Activated CD8-positive, alpha-beta T cell treated with anti-CD3 and anti-CD28 coated beads for 36 hours (primary cell): ENCODE data around the gene TANGO6. TPM values are rescaled to one million over a fixed set of nuclear protein-coding genes. Genes with fewer than 3 reads are reported as not detected.
"Not testable (repeated sequence)": the region's sequence is repeated elsewhere in the genome, so short reads cannot be mapped to it uniquely, and the experiment has no call there.

Source experiments
- ATAC-seq: fragments of 200-7000 bp; cut with Tn5 transposase; one replicate; pipeline ENCODE4 v1.10.0; 2021; ENCODE audit warnings: mild to moderate bottlenecking, moderate library complexity
- CTCF ChIA-PET: fragments of 350-600 bp; sonication (Branson Sonifier 250); formaldehyde crosslinking; loops from one replicate; lab custom pipeline; 2021; ENCODE audit warnings: antibody characterized with exemption; lab: Charles Lee
- POLR2A ChIA-PET: fragments of 350-600 bp; sonication (Branson Sonifier 250); formaldehyde crosslinking; loops from one replicate; lab custom pipeline; 2021; ENCODE audit warnings: antibody characterized with exemption; lab: Charles Lee
- DNase-seq: peaks from one replicate; pipeline ENCODE4 v3.0.0-alpha.2; 2020
- H3K27ac Mint-ChIP-seq: one replicate; pipeline ENCODE4 v1.8.0; 2021; ENCODE audit warnings: mild to moderate bottlenecking, mixed read lengths
- H3K27me3 Mint-ChIP-seq: one replicate; pipeline ENCODE4 v1.8.0; 2021; ENCODE audit warnings: mixed read lengths
- H3K36me3 Mint-ChIP-seq: one replicate; pipeline ENCODE4 v1.8.0; 2021; ENCODE audit warnings: low read depth, mixed read lengths
- H3K4me1 Mint-ChIP-seq: one replicate; pipeline ENCODE4 v1.8.0; 2021; ENCODE audit warnings: low read depth, mixed read lengths
- H3K4me3 Mint-ChIP-seq: one replicate; pipeline ENCODE4 v1.8.0; 2021; ENCODE audit warnings: mild to moderate bottlenecking, moderate library complexity, mixed read lengths
- H3K9me3 Mint-ChIP-seq: one replicate; pipeline ENCODE4 v1.8.0; 2021; ENCODE audit warnings: mixed read lengths
- intact Hi-C: fragments of 100-400 bp; cut with micrococcal nuclease; formaldehyde crosslinking; loops from one replicate; pipeline ENCODE4 v1.10.0; 2022
- total RNA-seq, 2 experiments: library from RNA; stranded (reverse); gene quantifications; one replicate each; pipeline ENCODE4 v1.2.3, GENCODE V29; 2021
- TF ChIP-seq, protein P1 (sequence below): fragments of 200-600 bp; IDR thresholded peaks from one replicate; pipeline ENCODE4 v1.8.0; 2022; ENCODE audit warnings: antibody characterized with exemption, mild to moderate bottlenecking

The TANGO6 gene
- total RNA-seq, 2 experiments from 2014 or later = 23.0 to 27.0 TPM

DNA sequence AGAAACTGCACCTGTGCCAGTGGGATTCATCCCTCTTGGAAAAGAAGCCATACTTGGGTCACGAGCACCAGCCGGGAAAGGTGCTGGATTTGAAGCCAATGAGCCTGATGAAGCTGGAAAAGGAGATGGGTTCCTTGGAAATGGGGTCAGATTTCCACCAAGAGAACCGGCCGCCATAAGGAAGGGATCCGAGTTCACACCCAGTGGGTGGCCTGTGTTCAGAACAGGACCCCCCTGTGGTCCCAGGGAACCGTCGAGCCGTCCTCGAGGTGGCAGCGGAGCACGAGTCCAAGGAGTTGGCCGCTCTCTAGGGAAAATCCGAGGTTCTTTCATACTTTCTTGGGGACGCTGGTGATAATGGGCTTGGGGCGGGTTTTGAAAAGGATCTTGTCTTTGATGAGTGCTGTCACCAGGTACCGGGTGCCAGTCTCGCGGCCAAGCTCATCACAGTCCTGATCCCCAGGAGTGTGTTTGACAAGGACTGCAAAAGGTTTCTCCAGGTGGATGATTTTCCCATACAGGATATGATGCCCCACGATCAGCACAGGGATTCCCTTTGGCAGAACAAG lies 276.8 kb downstream of the TANGO6 start:
- ATAC-seq = no peak
- intact Hi-C loops = no loop called here
- TF ChIP-seq, protein P1, sequence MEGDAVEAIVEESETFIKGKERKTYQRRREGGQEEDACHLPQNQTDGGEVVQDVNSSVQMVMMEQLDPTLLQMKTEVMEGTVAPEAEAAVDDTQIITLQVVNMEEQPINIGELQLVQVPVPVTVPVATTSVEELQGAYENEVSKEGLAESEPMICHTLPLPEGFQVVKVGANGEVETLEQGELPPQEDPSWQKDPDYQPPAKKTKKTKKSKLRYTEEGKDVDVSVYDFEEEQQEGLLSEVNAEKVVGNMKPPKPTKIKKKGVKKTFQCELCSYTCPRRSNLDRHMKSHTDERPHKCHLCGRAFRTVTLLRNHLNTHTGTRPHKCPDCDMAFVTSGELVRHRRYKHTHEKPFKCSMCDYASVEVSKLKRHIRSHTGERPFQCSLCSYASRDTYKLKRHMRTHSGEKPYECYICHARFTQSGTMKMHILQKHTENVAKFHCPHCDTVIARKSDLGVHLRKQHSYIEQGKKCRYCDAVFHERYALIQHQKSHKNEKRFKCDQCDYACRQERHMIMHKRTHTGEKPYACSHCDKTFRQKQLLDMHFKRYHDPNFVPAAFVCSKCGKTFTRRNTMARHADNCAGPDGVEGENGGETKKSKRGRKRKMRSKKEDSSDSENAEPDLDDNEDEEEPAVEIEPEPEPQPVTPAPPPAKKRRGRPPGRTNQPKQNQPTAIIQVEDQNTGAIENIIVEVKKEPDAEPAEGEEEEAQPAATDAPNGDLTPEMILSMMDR = no peak
- ChIA-PET CTCF (interaction anchor here (1.1 to 7.5 kb wide), 2 partner anchors 8 to 10 kb away, joined by 4 to 73 read pairs; no protein-coding TSS in a partner anchor), POLR2A (interaction anchor here (0.6 kb wide), 1 partner anchor 1323 kb away, joined by 3 read pairs; no protein-coding TSS in a partner anchor)
- Mint-ChIP-seq H3K27ac (no peak overlapping the region), H3K4me3 (no peak overlapping the region), H3K27me3 (no peaks in the 10 kb centered on the region), H3K36me3 (peaks cover 29% of the 10 kb centered on the region), H3K9me3 (no peaks in the 10 kb centered on the region), H3K4me1 (peaks cover 7% of the 10 kb centered on the region)
- no peak for DNase-seq

DNA sequence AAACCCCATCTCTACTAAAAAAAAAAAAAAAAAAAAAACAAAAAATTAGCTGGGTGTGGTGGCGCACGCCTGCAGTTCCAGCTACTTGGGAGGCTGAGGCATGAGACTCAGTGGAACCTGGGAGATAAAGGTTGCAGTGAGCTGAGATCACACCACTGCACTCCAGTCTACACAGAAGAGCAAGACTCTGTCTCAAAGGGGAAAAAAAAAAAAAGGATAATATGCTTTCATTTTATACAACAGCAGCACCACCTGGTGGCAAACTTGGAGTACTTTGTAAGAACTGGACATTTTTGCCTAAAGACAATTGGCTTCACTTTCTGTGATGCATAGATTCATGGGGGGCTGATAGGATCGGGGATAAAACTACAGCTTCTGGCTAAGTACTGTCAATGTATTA lies 280.6 kb downstream of the TANGO6 start:
- no peak overlapping the region for H3K4me3 Mint-ChIP-seq
- H3K9me3 Mint-ChIP-seq = no peaks in the 10 kb centered on the region
- intact Hi-C loops = no loop called here
- peak; percentile 83 for ATAC-seq
- peaks cover 31% of the 10 kb centered on the region for H3K36me3 Mint-ChIP-seq
- H3K27me3 Mint-ChIP-seq = no peaks in the 10 kb centered on the region
- DNase-seq = peak; percentile 75
- H3K4me1 Mint-ChIP-seq = peaks cover 21% of the 10 kb centered on the region
- POLR2A ChIA-PET = interaction anchor here (0.7 to 2.7 kb wide), 3 partner anchors 9 to 195 kb away, joined by 3 to 21 read pairs (median 3); partner anchors contain the start of genes CHTF8 and UTP4
- TF ChIP-seq, protein P1 = peak; percentile 73
- H3K27ac Mint-ChIP-seq = no peak overlapping the region
- CTCF ChIA-PET = interaction anchor here (0.6 to 7.5 kb wide), 31 partner anchors 7 to 740 kb away, joined by 3 to 73 read pairs (median 3); partner anchors contain the start of genes CHTF8, TANGO6 and UTP4

DNA sequence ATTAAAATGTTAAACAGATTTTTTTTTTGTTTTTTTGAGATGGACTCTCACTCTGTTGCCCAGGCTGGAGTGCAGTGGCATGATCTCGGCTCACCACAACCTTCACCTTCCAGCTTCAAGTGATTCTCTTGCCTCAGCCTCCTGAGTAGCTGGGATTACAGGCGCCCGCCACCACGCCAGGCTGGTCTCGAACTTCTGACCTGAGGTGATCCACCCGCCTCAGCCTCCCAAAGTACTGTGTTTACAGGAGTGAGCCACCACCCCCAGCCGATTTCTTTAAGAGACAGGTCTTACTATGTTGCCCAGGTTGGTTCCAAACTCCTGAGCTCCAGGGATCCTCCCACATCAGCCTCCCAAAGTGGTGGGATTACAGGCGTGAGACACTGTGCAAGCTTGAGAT lies 281.1 kb downstream of the TANGO6 start:
- POLR2A ChIA-PET = interaction anchor here (1.0 to 2.7 kb wide), 2 partner anchors 9 to 169 kb away, joined by 3 to 21 read pairs; partner anchors contain the start of genes CHTF8 and UTP4
- intact Hi-C loops = not testable (repeated sequence)

DNA sequence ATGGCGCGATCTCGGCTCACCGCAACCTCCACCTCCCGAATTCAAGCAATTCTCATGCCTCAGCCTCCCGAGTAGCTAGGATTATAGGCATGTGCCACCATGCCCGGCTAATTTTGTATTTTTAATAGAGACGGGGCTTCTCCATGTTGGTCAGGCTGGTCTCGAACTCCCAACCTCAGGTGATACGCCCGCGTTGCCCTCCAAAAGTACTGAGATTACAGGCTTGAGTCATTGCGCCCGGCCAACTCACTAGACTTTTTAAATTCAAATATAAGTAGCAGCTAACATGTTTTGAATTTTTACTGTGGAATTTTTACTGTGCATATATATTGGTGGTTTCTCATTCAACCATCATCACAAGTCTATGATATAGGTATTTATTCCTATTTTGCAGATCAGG lies 281.6 kb downstream of the TANGO6 start:
- DNase-seq, intact Hi-C loops, ATAC-seq, H3K9me3 Mint-ChIP-seq, H3K27me3 Mint-ChIP-seq, H3K27ac Mint-ChIP-seq, H3K4me3 Mint-ChIP-seq: not testable (repeated sequence)
- Mint-ChIP-seq H3K4me1 (peaks cover 28% of the 10 kb centered on the region), H3K36me3 (peaks cover 33% of the 10 kb centered on the region)
- ChIA-PET POLR2A (interaction anchor here (1.0 to 2.7 kb wide), 3 partner anchors 8 to 169 kb away, joined by 3 to 21 read pairs (median 3); partner anchors contain the start of genes CHTF8 and UTP4), CTCF (interaction anchor here (0.9 to 7.5 kb wide), 12 partner anchors 8 to 534 kb away, joined by 3 to 73 read pairs (median 6); partner anchors contain the start of genes CHTF8 and UTP4)

More for the DNA sequence above, 281.1 kb downstream of the TANGO6 start:
- H3K4me3 Mint-ChIP-seq, H3K27ac Mint-ChIP-seq, DNase-seq, H3K9me3 Mint-ChIP-seq, ATAC-seq, H3K27me3 Mint-ChIP-seq: not testable (repeated sequence)
- peaks cover 22% of the 10 kb centered on the region for H3K4me1 Mint-ChIP-seq
- peaks cover 29% of the 10 kb centered on the region for H3K36me3 Mint-ChIP-seq
- CTCF ChIA-PET = interaction anchor here (0.6 to 7.5 kb wide), 25 partner anchors 8 to 740 kb away, joined by 3 to 73 read pairs (median 4); partner anchors contain the start of genes CHTF8, TANGO6 and UTP4

DNA sequence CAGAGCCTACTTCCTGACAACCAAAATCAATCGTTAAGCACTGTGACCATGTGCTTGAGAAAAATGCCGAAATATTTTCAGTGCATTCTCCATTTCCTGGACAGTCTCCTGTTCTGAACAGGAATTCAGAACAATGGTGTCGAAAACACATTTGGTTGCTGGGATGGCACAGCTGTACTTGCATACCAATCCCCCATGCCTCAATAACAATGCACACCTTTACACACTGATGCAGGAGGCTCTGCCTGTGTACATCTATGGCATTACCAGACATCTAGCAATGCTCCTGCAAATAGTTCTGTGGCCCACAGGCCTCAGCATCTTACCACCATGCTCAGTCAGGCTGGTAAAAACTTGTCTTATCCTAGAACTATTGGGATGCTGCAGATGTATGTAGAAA lies 282.9 kb downstream of the TANGO6 start:
- ATAC-seq (no peak), DNase-seq (no peak)
- TF ChIP-seq, protein P1 = no peak
- CTCF ChIA-PET = interaction anchor here (2.3 to 7.5 kb wide), 4 partner anchors 10 to 535 kb away, joined by 6 to 73 read pairs (median 22); no protein-coding TSS in a partner anchor
- no peaks in the 10 kb centered on the region for H3K9me3 Mint-ChIP-seq
- no peak overlapping the region for H3K4me3 Mint-ChIP-seq
- peaks cover 38% of the 10 kb centered on the region for H3K4me1 Mint-ChIP-seq
- no peak overlapping the region for H3K27ac Mint-ChIP-seq
- H3K27me3 Mint-ChIP-seq = no peaks in the 10 kb centered on the region
- H3K36me3 Mint-ChIP-seq = peaks cover 25% of the 10 kb centered on the region
- intact Hi-C loops = no loop called here
- POLR2A ChIA-PET = no interaction called here

- CTCF ChIA-PET = interaction anchor here (4.1 kb wide), 1 partner anchor 14 kb away, joined by 14 read pairs; no protein-coding TSS in a partner anchor
- H3K4me3 Mint-ChIP-seq, DNase-seq, ATAC-seq, H3K27me3 Mint-ChIP-seq, POLR2A ChIA-PET, intact Hi-C loops, H3K9me3 Mint-ChIP-seq: not testable (repeated sequence)
- Mint-ChIP-seq H3K36me3 (peaks cover 27% of the 10 kb centered on the region), H3K4me1 (peaks cover 38% of the 10 kb centered on the region), H3K27ac (peak overlapping the region; percentile 3)
Observed at GRCh38 chr16:69126801-69127200, 283.5 kb downstream of the TANGO6 start.
